HL-60 (cell line): ENCODE data around the gene COL23A1.

ENCODE experiments used
- DNase-seq, 2 experiments: peaks; one replicate each; pipeline ENCODE4 v3.0.0-alpha.2; 2010 to 2020; ENCODE audit warnings: low read depth in 1 of 2, low spot score in 1 of 2
- H3K27ac ChIP-seq: fragments of 250-450 bp; sonication (Bioruptor Pico); replicated peaks from 2 replicates; pipeline ENCODE4 v1.5.1; 2020; ENCODE audit warnings: mild to moderate bottlenecking, moderate library complexity
- H3K27me3 ChIP-seq: fragments of 250-450 bp; sonication (Bioruptor Pico); 2 replicates; pipeline ENCODE4 v1.5.1; 2021; ENCODE audit warnings: mild to moderate bottlenecking, moderate library complexity; ENCODE audit not compliant: insufficient read depth, poor library complexity, severe bottlenecking
- H3K4me3 ChIP-seq: replicated peaks from 2 replicates; pipeline ENCODE4 v1.5.1; 2011; ENCODE audit warnings: mild to moderate bottlenecking, control low read depth, low read length; ENCODE audit not compliant: insufficient read depth
- CTCF ChIP-seq: IDR thresholded peaks from one replicate; pipeline ENCODE4 v1.5.1; 2011; ENCODE audit warnings: low read length, control low read depth, inconsistent platforms; ENCODE audit not compliant: insufficient read depth
- GABPA ChIP-seq: IDR thresholded peaks from 2 replicates; pipeline ENCODE4 v1.6.1; 2012; ENCODE audit warnings: low read depth
- POLR2AphosphoS5 ChIP-seq: IDR thresholded peaks from 2 replicates; pipeline ENCODE4 v1.6.1; 2012; ENCODE audit warnings: low read depth
- REST ChIP-seq: IDR thresholded peaks from 2 replicates; pipeline ENCODE4 v1.6.1; 2012; ENCODE audit warnings: low read depth; ENCODE audit not compliant: insufficient replicate concordance
- SPI1 ChIP-seq: IDR thresholded peaks from 2 replicates; pipeline ENCODE4 v1.6.1; 2012; ENCODE audit warnings: low read depth, mild to moderate bottlenecking, borderline replicate concordance

COL23A1 gene

GRCh38 chr5:178360222-178360925 lies 229.8 kb downstream of the COL23A1 start:
- no peak for DNase-seq
- TF ChIP-seq CTCF (no peak), GABPA (no peak), SPI1 (no peak), REST (no peak), POLR2AphosphoS5 (no peak)
- H3K27ac ChIP-seq: no peak overlapping the region
- H3K27me3 ChIP-seq: no peaks in the 10 kb centered on the region
- H3K4me3 ChIP-seq: no peak overlapping the region

- TF ChIP-seq CTCF (no peak), POLR2AphosphoS5 (no peak), GABPA (no peak), SPI1 (no peak)
- no peaks in the 10 kb centered on the region for H3K27me3 ChIP-seq
- 0 out of 2 replicates have a peak overlapping the region, but pooled peaks have one; percentile 17 for H3K27ac ChIP-seq
- no peak overlapping the region for H3K4me3 ChIP-seq
- no peak for DNase-seq
Measured at GRCh38 chr5:178359738-178360137, 230.5 kb downstream of the COL23A1 start.

- no peaks in the 10 kb centered on the region for H3K27me3 ChIP-seq
- H3K27ac ChIP-seq: no peak overlapping the region
- TF ChIP-seq SPI1 (no peak), POLR2AphosphoS5 (no peak), CTCF (no peak), GABPA (no peak), REST (no peak)
- DNase-seq: no peak
- H3K4me3 ChIP-seq: no peak overlapping the region
Measured at GRCh38 chr5:178357678-178358077, 232.5 kb downstream of the COL23A1 start.

- Histone ChIP-seq H3K4me3 (no peak overlapping the region), H3K27ac (0 out of 2 replicates have a peak overlapping the region, but pooled peaks have one; percentile 20), H3K27me3 (no peaks in the 10 kb centered on the region)
- DNase-seq: no peak
- TF ChIP-seq CTCF (no peak), GABPA (no peak), SPI1 (no peak), REST (no peak), POLR2AphosphoS5 (no peak)
Measured at GRCh38 chr5:178357121-178357521, 233.1 kb downstream of the COL23A1 start.
